GM21390 (cell line): ENCODE data around the gene ISCA2.
A peak's percentile ranks its signal among the peaks of the same experiment; 100 is the strongest.

Source experiments
- ATAC-seq: cut with Tn5 transposase; IDR thresholded peaks from one replicate; pipeline ENCODE4 v1.9.1; 2021; ENCODE audit not compliant: unreplicated experiment

The ISCA2 gene

DNA sequence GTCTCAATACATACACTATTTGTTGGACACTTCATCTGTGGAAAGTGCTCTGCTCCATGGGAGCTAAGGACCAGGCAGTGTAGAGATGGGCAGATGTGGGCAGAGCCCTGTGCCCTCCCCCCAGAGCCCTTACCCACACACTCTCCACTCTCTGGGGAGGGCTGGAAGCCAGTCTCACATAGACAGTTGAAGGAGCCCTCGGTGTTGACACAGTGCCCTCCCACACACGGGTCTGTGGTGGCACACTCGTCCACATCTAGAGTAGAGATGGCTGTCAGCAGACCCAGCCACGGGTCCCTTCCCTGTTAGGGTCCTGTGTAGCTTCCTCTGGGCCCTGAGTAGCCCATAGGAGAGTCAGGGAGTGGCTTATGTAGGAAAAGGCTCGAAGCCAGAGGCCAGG lies 14.3 kb downstream of the ISCA2 start:
- no peak for ATAC-seq

DNA sequence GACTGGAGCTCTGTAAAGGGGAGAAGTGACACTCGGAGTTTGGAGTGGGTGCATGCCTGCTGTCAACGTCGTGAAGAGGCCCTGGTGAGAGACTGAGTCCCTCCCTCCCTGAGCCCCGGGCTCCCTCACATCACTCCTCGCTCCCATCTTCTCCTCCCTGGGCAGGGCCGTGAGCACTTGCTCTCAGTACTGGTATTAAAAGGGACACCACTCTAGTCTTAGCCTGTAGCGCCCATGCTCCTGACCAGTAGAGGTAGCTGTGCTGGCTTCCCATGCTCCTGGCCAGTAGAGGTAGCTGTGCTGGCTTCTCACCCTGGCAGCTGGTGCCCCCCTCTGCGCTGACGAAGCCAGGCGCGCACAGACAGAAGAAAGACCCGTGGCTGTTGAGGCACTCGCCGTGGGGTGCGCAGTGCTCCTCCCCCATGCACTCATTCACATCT lies 14.7 kb downstream of the ISCA2 start:
- ATAC-seq: no peak

DNA sequence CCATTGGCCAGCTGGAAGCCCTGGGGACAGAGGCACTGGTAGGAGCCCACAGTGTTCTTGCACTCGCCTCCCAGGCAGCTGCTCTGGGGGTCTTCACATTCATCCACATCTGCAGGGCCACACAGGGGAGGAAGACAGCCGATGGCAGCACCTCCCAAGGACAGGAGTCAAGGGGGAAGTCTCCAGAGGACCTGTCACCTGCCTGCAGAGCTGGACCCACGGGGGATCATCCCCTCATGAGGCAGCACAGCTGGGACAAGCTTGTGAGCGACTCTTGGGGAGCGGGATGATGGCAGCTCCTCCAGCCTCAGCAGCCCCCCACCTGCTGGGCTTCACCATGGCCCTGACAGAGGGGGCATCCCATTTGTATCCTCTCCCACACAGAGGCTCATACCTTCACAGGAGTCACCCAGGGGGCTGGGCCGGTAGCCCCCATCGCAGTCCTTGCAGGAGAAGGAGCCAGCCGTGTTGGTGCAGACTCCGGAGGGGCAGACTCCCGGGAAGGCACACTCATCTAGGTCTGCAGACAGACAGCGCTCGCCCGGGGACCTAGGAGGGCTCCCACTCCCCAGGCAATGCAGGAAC lies 15.4 kb downstream of the ISCA2 start:
- ATAC-seq: no peak

DNA sequence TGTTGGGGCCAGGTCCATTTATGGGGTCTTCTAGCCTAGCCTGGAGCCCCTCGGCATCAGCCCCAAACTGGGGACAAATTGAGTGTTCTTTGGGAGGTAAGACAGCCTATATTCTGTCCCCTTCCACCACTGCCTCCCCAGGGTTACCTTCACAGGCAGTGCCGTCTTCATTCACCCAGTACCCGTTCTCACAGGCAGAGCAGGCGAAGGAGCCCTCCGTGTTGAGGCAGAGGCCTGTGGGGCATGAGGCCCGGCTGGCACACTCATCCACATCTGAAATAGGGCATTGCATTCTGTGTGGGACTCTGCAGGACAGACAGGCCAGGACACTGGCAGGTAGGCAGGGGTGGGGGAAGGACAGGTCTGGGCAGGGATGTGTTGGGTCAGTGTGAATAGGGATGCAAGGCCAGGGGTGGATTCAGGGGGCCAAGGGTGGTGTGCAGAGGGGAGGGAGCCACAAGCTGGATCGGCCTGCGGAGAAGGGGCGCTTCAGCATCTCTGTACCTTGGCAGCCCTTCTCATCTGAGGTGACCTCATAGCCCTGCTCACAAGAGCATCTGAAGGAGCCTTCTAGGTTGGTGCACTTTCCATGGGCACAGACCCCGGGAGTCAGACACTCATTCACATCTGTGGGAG lies 16.1 kb downstream of the ISCA2 start:
- no peak for ATAC-seq

DNA sequence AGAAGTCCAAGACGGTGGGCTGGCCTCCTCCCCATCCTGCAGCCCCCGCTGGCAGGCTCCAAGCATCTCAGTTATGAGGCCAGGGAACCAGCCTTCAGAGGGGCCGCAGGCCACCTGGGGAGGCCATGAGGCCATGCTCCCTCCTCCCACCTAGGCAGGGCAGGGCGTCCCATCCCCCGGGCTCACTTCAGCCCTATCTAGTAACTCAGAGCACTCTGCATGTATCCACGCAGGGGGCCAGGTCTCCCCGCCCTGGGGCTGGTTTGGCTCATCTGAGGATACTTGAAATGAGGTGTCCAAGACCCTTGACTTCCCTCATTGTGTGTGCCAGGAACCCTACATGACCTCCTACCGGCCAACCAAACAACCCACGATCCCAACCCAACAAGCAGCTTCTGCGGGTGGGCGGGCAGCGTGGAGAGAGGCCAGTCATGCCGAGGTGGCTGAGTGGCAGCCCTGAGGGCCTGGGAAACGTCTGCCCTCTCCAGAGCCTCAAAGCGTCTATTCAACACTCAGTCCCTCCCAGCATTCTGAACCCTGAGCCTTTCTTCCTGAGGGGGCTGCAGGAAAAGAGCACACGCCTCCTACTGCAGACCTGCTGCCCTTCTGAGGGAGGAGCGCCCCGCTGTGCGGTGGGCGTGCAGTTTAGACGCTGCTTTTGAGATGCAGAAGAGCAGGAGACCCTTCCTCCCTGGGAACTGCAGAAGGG lies 16.8 kb downstream of the ISCA2 start:
- no peak for ATAC-seq

DNA sequence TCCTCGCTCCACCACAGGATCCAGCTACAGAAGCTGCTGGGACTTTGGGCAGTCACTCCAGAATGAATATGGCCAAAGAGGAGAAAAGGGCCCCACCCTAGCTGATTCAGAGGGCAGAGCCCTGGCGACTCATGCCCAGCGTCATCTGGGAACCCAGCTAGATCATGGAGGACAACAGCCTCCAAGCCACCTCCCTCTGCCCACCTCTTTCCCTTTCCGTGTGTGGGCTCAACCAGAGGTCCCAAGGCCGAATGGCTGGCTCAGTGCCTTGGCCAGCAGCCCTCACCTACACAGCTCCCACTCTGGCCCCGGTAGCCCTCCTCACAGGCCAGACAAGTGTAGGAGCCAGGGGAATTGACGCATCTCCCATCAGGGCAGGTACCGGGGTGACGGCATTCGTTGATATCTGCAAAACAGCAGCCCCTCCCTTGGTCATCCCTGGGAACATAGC lies 17.4 kb downstream of the ISCA2 start:
- no peak for ATAC-seq

DNA sequence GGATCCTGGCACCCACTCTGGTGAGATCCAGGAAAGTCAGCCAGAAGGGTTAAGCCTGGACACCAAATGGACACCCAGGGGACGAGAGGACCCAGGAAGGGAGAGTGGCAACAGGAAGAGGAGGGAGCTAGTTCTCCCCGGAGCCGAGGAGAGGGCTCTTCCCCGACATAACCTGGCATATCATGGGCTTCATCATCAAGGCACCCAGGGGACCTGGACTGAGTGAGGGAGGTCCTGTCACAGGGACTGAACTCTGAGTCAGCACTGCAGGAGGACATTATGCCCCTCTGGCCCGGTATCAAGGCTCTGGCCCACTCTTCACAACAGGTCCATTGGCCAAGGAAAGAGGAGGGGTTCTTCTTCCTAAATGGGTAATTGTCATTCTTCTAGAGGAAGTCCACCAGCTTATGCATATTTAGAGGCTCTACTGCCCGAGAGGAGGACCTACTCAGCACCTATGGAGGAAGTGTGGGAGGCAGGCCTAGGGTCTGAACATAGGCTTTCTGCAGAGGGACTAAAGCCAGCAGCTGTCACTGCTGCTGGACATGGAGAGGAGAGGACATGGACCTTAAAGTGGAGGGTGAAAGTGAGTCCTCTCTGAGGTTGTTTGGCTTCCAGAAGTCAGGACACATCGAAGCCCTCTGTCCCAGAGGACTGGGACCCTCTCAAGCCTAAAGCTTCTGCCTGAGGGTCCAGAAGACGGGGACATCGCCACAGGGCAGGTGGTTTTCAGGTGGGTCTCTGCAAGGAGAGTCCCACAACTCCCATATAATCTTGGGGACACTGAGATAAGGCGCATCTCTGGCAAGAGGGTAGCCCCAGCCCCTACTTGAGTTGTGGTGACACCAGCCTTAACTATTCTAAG lies 18.6 kb downstream of the ISCA2 start:
- no peak for ATAC-seq

DNA sequence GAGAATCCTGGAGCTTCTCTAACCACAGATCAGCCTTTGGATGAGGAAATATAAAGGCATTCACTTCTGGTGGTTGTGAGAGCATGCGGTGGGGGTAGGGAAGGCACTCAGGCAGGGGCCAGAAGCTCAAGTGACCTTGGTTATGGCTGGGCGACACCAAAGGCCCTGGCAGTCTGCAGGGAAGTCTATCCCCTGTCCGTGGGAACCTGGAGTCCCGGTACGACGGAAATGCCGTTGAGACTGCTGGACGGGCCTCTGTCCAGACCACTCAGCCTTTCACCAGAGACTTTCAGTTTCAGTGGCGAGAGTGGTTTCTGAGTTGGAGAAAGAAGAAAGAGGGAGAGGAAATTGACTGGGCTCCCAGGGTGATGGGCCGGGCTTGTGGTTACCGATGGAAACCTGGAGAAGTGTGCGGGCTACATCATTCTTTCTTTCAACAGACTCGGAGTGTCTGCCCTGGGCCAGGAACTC lies 20.9 kb downstream of the ISCA2 start:
- ATAC-seq: no peak

DNA sequence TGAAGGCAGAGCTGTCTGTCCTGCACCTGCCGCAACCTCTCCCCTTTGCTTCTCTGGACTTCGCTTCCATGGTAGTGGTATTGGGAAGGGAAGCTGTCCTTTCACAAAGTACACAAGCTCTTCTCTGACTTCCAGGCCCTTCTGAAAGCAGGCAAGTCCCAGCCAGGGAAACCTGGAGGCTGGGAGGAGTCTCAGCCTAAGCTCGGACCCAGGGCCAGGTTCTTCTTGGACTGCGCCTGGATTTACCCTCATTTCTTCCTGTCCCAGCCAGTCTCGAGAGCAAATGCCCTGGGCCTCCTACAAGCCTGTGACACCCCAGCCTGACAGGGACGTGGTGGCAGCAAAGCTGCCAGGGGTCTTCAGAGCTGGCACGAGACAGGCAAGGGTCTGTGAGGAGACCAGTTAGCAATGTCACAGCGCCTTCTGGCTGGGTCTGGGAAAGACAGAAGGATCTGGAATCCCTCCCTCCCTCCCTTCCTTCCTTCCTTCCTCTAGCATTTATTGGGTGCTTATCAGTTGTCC lies 22.4 kb downstream of the ISCA2 start:
- no peak for ATAC-seq

DNA sequence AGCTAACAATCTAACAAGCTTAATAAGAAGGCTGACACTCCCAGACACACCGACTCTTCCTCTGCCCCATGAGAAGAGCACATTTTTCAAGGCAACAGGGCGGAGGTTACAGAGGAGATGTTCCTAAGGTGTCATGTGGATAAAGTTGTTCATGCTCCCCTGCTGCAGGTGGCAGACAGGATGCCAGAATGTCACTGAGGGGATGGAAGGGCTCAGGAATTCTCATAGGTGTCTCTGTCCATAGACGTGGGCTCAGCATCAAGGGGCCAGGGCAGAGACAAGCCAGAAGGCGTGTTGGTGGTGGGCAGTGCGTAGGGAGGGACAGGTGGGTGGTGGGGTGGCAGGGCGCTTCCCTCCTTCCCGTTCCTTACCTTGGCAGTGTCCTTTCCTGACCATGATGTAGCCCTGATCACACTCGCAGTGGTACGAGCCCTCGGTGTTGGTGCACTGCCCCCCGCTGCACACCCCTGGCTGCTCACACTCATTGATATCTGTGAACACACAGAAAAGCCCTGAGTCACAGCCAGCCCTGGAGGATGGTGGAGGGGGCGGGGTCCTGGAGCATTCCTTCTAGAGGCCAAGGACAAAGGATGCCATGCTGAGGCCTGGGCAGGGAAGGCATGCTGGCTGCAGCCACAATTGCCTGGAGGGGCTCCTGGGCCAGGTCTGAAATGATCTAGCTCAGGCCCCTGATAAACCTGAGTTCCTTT lies 23.0 kb downstream of the ISCA2 start:
- no peak for ATAC-seq

DNA sequence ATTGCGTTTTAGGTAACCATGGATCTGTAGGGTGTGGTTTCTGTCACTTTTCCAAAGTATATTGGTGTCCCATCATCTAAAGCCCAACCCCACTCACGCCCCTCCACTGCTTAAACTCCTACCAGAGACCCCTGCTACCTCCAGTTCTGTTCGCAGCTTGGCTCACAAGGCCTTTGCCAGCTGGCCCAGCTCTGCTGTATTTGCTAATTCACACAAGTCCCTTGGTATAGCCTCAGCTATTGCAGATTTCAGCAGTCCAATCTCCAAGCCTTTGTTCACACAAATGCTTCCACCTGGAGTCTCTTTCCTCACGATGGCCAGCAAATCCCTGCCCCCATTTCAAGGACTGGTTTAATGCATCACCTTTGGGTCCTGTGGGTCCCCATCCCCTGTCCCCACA lies 24.2 kb downstream of the ISCA2 start:
- ATAC-seq: no peak

DNA sequence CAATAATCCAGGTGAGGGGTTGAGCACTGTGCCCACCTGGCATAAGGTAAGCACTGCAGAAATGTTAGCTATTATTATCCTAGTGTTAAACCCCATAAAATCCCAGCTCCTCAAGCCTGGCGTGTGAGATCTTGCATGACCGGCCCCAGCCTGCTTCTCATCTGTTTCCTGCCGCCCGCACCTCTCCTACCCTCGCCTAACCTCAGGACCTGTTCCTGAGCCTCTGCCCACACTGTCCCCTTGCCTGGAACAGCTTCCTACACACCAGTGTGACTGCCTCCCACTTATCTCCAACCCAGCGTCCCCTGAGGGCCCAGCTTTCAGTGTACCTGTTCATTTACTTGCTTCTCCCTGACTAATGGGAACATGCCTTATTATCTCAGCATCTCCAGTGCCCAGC lies 24.7 kb downstream of the ISCA2 start:
- ATAC-seq: no peak

DNA sequence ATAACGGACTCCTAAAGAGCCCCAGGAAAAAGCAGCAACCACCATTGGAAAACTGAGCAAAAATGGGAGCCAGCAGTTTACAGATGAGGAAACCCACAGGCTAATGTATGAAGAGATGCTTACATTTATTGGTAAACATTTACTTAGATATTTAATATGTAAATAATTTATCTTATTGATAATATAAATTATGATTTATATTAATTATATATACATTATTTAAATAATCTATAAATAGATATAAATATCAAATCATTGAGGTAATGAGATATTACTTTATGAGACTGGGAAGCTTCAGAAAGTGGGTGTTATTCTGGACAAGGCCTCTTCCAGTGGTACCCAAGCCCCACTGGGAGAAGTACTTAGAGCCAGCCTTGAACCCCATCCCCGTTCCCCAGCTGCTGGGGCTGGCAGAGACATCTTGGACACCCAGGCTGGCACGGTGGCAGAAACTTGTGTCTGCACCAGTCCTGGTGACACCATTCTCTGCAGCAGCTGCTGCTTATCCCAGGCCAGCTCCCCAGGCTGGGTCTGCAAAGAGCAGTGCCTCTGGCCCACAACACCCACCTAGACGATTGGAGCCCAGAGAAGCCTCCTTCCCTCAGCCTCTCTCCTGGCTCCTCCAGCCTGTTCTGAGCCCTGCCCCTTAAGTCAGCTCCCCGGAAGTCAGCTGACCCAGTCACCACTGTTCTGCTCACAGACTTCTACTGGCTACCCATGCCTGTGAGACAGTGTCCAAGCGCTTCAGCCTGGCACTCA lies 25.9 kb downstream of the ISCA2 start:
- no peak for ATAC-seq

DNA sequence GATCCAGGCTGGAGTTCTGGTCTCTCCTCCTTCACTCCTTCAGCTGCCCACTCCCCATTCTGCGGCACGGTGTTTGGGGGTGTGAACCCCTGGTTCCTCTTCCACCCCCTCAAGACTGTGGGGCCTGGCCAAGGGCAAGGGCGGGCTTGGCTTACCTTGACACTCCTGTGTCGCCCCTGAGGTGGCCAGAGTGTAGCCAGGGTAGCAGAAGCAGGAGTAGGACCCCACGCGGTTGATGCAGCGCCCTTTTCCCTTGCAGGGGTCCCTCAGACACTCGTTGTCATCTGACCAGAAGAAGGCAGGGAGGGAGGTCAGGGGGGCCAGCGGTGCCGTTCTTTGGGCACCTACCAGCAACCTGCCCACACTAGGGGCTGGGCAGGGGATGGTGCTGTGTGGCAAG lies 28.2 kb downstream of the ISCA2 start:
- no peak for ATAC-seq

DNA sequence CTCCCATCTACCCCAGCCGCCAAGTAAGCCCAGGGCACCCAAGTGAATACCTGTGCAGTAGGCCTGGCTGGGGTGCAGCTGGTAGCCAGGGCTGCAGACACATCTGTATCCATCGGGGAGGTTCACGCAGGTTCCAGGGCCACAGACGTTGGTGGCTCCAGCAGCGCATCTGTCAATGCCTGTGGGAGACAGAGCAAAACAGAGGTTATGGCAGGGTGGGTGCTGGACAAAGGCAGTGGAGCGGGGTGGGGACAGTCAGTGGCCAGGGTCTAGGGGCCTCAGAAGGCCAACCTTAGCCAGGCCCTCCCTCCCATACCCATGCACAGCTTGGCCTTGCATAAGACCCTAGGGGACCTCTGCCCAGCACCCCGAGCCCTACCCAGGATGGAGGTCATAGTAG lies 29.2 kb downstream of the ISCA2 start:
- ATAC-seq: no peak

DNA sequence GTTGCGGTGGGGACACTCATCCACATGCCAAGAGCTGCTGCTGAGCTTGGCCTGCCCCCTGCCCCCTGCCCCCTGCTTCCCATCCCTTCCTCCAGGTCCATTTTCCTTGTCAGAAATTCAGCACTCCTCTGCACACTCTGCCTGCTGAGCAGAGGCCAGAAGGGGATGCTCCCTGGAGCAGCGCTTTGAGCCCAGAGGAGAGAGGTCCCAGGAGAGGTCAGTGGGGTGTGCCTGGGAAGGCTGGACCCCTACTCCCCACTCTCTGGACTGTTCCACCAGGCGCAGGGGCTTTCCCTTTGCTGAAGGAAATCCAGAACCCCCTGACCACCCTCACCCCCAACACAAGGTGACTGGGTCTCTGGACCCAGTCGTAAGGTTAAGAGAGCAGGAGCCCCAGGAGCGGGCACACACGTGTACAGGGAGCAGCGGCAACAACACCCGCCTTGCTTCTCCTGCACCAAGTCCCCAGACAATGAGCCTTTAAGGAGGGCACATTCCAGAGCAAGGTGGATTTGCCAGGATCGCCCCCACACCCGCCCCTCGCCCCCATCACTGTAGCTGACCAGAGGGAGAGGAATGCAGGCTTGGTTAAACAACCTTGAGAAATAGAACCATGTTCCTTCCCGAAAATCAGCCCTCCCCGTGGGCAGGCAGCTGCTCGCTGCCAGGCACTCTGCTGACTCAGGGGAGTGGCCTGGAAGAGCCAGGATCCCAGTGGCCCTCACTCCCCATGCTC lies 30.7 kb downstream of the ISCA2 start:
- no peak for ATAC-seq

DNA sequence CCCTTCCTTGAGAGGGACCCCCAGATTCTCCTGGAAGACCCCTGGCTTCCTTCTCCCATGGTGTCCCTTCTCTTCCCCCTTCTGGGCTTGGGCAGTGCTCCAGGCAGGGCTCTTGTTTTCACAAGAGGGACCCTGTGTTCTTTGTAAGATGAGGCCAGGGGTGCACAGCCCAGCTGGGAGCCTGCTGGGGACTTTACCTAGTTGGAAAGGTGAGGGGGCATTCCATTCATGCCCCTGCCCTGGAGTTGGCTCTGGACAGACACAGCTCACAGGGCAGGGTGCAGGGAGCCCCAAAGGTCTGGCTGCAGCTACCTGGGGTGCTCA lies 31.2 kb downstream of the ISCA2 start:
- no peak for ATAC-seq

DNA sequence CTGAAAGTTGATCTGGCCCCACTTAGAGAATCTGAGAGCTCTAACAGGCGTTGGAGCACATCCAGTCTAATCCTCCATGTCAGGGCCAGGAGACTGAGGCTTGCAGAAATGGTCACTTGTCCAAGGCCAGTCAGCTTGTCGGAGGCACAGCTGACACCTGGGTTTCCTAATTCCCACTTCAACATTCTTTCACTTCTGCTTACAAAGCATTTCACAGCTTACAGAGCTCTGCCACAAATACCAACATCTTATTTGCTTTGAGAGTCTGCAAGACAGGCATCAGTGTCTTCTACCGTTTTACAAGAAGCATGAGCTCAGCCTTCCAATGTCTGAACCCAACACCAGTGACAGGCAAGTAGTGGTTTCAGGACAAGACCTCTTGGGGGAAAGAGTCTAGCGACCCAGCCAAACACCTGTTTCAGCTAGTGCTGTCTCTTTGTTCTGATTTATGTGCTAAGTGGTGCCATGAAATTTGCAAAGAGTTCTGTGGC lies 31.8 kb downstream of the ISCA2 start:
- peak; percentile 51 for ATAC-seq
